GM21737 (cell line): Measurements from ENCODE around the gene MALAT1.
"Not testable (repeated sequence)": the region's sequence is repeated elsewhere in the genome, so short reads cannot be mapped to it uniquely, and the experiment has no call there.

ENCODE experiments used
- ATAC-seq: cut with Tn5 transposase; IDR thresholded peaks from one replicate; pipeline ENCODE4 v1.9.1; 2021; ENCODE audit warnings: mild to moderate bottlenecking, moderate library complexity; ENCODE audit not compliant: unreplicated experiment

Gene MALAT1

DNA sequence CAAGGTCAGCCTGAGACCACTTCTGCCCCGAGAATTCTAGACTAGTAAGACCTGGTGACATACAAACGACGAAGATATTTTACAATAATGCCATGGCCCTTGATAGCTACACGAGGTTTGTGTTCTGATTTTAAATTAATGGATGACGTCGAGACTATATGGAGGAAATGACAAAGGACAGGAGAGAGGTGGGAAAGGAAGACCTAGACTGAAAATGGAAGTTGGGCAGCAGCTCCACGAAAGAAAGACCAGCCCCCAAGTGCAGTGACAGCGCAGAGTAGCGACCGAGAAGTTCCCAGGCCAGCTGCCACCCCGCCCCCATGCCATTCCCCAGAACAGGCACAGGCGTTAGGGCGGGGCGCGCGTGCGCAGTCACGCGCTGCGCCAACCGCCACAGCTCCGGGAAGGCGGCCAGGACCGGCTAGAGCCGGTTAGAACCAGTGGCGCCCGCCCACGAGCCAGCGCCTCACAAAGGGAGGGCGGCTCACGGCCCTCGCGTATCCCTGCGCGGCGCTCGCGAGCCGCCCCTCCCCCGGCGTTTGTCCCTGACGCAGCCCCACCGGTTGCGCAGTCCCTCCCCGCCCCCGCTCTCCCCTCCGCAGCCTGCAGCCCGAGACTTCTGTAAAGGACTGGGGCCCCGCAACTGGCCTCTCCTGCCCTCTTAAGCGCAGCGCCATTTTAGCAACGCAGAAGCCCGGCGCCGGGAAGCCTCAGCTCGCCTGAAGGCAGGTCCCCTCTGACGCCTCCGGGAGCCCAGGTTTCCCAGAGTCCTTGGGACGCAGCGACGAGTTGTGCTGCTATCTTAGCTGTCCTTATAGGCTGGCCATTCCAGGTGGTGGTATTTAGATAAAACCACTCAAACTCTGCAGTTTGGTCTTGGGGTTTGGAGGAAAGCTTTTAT, 1.5 kb upstream of the MALAT1 start:
- peak; percentile 54 for ATAC-seq

DNA sequence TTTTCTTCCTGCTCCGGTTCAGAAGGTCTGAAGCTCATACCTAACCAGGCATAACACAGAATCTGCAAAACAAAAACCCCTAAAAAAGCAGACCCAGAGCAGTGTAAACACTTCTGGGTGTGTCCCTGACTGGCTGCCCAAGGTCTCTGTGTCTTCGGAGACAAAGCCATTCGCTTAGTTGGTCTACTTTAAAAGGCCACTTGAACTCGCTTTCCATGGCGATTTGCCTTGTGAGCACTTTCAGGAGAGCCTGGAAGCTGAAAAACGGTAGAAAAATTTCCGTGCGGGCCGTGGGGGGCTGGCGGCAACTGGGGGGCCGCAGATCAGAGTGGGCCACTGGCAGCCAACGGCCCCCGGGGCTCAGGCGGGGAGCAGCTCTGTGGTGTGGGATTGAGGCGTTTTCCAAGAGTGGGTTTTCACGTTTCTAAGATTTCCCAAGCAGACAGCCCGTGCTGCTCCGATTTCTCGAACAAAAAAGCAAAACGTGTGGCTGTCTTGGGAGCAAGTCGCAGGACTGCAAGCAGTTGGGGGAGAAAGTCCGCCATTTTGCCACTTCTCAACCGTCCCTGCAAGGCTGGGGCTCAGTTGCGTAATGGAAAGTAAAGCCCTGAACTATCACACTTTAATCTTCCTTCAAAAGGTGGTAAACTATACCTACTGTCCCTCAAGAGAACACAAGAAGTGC, 661 bp upstream of the MALAT1 start:
- no peak for ATAC-seq

DNA sequence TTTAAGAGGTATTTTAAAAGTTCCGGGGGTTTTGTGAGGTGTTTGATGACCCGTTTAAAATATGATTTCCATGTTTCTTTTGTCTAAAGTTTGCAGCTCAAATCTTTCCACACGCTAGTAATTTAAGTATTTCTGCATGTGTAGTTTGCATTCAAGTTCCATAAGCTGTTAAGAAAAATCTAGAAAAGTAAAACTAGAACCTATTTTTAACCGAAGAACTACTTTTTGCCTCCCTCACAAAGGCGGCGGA, 193 bp upstream of the MALAT1 start:
- ATAC-seq = no peak

DNA sequence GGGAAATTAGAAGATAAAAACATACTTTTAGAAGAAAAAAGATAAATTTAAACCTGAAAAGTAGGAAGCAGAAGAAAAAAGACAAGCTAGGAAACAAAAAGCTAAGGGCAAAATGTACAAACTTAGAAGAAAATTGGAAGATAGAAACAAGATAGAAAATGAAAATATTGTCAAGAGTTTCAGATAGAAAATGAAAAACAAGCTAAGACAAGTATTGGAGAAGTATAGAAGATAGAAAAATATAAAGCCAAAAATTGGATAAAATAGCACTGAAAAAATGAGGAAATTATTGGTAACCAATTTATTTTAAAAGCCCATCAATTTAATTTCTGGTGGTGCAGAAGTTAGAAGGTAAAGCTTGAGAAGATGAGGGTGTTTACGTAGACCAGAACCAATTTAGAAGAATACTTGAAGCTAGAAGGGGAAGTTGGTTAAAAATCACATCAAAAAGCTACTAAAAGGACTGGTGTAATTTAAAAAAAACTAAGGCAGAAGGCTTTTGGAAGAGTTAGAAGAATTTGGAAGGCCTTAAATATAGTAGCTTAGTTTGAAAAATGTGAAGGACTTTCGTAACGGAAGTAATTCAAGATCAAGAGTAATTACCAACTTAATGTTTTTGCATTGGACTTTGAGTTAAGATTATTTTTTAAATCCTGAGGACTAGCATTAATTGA, 1.0 kb downstream of the MALAT1 start:
- ATAC-seq = no peak

DNA sequence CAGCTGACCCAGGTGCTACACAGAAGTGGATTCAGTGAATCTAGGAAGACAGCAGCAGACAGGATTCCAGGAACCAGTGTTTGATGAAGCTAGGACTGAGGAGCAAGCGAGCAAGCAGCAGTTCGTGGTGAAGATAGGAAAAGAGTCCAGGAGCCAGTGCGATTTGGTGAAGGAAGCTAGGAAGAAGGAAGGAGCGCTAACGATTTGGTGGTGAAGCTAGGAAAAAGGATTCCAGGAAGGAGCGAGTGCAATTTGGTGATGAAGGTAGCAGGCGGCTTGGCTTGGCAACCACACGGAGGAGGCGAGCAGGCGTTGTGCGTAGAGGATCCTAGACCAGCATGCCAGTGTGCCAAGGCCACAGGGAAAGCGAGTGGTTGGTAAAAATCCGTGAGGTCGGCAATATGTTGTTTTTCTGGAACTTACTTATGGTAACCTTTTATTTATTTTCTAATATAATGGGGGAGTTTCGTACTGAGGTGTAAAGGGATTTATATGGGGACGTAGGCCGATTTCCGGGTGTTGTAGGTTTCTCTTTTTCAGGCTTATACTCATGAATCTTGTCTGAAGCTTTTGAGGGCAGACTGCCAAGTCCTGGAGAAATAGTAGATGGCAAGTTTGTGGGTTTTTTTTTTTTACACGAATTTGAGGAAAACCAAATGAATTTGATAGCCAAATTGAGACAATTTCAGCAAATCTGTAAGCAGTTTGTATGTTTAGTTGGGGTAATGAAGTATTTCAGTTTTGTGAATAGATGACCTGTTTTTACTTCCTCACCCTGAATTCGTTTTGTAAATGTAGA, 1.7 kb downstream of the MALAT1 start:
- ATAC-seq = no peak

DNA sequence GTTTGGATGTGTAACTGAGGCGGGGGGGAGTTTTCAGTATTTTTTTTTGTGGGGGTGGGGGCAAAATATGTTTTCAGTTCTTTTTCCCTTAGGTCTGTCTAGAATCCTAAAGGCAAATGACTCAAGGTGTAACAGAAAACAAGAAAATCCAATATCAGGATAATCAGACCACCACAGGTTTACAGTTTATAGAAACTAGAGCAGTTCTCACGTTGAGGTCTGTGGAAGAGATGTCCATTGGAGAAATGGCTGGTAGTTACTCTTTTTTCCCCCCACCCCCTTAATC, 2.3 kb downstream of the MALAT1 start:
- no peak for ATAC-seq

DNA sequence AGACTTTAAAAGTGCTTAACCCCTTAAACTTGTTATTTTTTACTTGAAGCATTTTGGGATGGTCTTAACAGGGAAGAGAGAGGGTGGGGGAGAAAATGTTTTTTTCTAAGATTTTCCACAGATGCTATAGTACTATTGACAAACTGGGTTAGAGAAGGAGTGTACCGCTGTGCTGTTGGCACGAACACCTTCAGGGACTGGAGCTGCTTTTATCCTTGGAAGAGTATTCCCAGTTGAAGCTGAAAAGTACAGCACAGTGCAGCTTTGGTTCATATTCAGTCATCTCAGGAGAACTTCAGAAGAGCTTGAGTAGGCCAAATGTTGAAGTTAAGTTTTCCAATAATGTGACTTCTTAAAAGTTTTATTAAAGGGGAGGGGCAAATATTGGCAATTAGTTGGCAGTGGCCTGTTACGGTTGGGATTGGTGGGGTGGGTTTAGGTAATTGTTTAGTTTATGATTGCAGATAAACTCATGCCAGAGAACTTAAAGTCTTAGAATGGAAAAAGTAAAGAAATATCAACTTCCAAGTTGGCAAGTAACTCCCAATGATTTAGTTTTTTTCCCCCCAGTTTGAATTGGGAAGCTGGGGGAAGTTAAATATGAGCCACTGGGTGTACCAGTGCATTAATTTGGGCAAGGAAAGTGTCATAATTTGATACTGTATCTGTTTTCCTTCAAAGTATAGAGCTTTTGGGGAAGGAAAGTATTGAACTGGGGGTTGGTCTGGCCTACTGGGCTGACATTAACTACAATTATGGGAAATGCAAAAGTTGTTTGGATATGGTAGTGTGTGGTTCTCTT, 2.8 kb downstream of the MALAT1 start:
- no peak for ATAC-seq

DNA sequence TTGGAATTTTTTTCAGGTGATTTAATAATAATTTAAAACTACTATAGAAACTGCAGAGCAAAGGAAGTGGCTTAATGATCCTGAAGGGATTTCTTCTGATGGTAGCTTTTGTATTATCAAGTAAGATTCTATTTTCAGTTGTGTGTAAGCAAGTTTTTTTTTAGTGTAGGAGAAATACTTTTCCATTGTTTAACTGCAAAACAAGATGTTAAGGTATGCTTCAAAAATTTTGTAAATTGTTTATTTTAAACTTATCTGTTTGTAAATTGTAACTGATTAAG, 3.4 kb downstream of the MALAT1 start:
- ATAC-seq = no peak

DNA sequence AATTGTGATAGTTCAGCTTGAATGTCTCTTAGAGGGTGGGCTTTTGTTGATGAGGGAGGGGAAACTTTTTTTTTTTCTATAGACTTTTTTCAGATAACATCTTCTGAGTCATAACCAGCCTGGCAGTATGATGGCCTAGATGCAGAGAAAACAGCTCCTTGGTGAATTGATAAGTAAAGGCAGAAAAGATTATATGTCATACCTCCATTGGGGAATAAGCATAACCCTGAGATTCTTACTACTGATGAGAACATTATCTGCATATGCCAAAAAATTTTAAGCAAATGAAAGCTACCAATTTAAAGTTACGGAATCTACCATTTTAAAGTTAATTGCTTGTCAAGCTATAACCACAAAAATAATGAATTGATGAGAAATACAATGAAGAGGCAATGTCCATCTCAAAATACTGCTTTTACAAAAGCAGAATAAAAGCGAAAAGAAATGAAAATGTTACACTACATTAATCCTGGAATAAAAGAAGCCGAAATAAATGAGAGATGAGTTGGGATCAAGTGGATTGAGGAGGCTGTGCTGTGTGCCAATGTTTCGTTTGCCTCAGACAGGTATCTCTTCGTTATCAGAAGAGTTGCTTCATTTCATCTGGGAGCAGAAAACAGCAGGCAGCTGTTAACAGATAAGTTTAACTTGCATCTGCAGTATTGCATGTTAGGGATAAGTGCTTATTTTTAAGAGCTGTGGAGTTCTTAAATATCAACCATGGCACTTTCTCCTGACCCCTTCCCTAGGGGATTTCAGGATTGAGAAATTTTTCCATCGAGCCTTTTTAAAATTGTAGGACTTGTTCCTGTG, 3.9 kb downstream of the MALAT1 start:
- ATAC-seq = no peak

DNA sequence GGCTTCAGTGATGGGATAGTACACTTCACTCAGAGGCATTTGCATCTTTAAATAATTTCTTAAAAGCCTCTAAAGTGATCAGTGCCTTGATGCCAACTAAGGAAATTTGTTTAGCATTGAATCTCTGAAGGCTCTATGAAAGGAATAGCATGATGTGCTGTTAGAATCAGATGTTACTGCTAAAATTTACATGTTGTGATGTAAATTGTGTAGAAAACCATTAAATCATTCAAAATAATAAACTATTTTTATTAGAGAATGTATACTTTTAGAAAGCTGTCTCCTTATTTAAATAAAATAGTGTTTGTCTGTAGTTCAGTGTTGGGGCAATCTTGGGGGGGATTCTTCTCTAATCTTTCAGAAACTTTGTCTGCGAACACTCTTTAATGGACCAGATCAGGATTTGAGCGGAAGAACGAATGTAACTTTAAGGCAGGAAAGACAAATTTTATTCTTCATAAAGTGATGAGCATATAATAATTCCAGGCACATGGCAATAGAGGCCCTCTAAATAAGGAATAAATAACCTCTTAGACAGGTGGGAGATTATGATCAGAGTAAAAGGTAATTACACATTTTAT, 4.6 kb downstream of the MALAT1 start:
- no peak for ATAC-seq

DNA sequence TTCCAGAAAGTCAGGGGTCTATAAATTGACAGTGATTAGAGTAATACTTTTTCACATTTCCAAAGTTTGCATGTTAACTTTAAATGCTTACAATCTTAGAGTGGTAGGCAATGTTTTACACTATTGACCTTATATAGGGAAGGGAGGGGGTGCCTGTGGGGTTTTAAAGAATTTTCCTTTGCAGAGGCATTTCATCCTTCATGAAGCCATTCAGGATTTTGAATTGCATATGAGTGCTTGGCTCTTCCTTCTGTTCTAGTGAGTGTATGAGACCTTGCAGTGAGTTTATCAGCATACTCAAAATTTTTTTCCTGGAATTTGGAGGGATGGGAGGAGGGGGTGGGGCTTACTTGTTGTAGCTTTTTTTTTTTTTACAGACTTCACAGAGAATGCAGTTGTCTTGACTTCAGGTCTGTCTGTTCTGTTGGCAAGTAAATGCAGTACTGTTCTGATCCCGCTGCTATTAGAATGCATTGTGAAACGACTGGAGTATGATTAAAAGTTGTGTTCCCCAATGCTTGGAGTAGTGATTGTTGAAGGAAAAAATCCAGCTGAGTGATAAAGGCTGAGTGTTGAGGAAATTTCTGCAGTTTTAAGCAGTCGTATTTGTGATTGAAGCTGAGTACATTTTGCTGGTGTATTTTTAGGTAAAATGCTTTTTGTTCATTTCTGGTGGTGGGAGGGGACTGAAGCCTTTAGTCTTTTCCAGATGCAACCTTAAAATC, 5.3 kb downstream of the MALAT1 start:
- no peak for ATAC-seq

DNA sequence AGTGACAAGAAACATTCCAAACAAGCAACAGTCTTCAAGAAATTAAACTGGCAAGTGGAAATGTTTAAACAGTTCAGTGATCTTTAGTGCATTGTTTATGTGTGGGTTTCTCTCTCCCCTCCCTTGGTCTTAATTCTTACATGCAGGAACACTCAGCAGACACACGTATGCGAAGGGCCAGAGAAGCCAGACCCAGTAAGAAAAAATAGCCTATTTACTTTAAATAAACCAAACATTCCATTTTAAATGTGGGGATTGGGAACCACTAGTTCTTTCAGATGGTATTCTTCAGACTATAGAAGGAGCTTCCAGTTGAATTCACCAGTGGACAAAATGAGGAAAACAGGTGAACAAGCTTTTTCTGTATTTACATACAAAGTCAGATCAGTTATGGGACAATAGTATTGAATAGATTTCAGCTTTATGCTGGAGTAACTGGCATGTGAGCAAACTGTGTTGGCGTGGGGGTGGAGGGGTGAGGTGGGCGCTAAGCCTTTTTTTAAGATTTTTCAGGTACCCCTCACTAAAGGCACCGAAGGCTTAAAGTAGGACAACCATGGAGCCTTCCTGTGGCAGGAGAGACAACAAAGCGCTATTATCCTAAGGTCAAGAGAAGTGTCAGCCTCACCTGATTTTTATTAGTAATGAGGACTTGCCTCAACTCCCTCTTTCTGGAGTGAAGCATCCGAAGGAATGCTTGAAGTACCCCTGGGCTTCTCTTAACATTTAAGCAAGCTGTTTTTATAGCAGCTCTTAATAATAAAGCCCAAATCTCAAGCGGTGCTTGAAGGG, 6.0 kb downstream of the MALAT1 start:
- ATAC-seq = no peak

DNA sequence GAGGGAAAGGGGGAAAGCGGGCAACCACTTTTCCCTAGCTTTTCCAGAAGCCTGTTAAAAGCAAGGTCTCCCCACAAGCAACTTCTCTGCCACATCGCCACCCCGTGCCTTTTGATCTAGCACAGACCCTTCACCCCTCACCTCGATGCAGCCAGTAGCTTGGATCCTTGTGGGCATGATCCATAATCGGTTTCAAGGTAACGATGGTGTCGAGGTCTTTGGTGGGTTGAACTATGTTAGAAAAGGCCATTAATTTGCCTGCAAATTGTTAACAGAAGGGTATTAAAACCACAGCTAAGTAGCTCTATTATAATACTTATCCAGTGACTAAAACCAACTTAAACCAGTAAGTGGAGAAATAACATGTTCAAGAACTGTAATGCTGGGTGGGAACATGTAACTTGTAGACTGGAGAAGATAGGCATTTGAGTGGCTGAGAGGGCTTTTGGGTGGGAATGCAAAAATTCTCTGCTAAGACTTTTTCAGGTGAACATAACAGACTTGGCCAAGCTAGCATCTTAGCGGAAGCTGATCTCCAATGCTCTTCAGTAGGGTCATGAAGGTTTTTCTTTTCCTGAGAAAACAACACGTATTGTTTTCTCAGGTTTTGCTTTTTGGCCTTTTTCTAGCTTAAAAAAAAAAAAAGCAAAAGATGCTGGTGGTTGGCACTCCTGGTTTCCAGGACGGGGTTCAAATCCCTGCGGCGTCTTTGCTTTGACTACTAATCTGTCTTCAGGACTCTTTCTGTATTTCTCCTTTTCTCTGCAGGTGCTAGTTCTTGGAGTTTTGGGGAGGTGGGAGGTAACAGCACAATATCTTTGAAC, 6.8 kb downstream of the MALAT1 start:
- no peak for ATAC-seq

DNA sequence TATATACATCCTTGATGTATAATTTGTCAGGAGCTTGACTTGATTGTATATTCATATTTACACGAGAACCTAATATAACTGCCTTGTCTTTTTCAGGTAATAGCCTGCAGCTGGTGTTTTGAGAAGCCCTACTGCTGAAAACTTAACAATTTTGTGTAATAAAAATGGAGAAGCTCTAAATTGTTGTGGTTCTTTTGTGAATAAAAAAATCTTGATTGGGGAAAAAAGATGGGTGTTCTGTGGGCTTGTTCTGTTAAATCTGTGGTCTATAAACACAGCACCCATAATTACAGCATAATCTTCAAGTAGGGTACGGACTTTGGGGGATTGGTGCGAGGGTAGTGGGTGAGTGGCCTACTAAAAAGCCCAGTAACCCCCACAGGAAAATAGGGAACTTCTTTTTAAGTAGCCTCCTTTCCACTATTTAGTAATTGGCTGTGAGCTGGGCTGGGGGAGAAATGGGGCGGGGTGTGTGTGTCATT, 7.5 kb downstream of the MALAT1 start:
- ATAC-seq = no peak

DNA sequence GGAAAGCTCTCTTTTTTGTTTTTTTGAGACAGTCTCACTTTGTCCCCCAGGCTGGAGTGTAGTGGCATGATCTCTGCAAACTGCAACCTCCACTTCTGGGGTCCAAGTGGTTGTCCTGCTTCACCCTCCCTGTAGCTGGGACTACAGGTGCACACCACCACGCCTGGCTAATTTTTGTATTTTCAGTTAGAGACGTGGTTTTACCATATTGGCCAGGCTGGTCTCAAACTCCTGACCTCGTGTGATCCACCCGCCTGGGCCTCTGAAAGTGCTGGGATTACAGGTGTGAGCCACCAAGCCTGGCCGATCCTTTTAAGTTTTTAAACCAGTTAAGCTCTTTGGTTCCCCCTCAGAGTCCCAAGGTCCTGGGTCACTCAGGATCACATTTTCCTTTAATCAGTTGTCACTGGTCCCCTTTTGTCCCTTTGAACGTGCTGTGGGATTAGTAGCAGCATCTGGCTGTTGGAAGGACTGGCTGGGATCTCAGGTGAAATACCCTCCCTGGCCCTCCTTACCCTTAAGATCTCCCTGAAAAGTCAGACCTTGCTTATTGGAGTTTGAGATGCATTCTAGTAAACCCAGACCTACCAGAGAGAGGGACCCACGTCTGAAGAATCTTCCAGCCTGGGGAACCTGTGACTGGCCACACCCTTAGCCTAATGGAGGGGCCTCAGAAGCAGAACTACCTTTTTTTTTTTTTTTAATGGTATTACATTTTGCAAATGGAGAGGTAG, 8.1 kb downstream of the MALAT1 start:
- ATAC-seq = peak; percentile 31

DNA sequence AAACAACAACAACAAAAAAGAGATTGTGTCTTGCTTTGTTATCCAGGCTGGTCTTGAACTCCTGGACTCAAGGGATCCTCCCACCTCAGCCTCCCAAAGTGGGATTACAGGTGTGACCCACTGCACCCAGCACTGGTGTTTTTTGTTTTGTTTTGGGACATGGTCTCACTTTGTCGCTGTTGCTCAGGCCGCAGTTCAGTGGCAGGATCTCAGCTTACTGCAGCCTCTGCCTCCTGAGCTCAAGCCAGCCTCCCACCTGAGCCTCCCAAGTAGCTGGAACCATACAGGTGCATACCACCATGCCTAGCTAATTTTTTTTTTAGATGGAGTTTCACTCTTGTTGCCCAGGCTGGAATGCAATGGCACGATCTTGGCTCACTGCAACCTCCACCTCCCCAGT, 13.5 kb downstream of the MALAT1 start:
- not testable (repeated sequence) for ATAC-seq
